Measurements from ENCODE around the gene ZNF19. TPM values are rescaled to one million over a fixed set of nuclear protein-coding genes. Genes with fewer than 3 reads are reported as not detected.

The ZNF19 gene
- total and polyA plus RNA-seq, 2 donors (not counting 1 experiment from before 2014, with no cell fraction given) = 1.8 to 3.3 TPM

GRCh38 chr16:71432906-71433305, 56.2 kb downstream of the ZNF19 start:
- no peaks in the 10 kb centered on the region for H3K9me3 ChIP-seq (ENCODE audit: control insufficient read depth, insufficient read depth, low read depth, low read length)
- no peak overlapping the region for H3K9ac ChIP-seq (ENCODE audit: insufficient read depth, low read length)
- H3K27ac ChIP-seq (ENCODE audit: insufficient read depth, low read length) = no peak overlapping the region
- no peak for TF ChIP-seq EZH2 (IDR thresholded peaks at IDR 0.05; ENCODE audit: low read length, missing control alignments)
- no peak for TF ChIP-seq CTCF (conservative IDR thresholded peaks at IDR 0.05 in 1 of 2, IDR thresholded peaks at IDR 0.05 in 1 of 2; ENCODE audit: low read depth in 1 of 2, low read length in 2 of 2)
- H3K4me1 ChIP-seq (ENCODE audit: control insufficient read depth, extremely low read depth, insufficient read depth, low read length) = no peaks in the 10 kb centered on the region
- no peak overlapping the region for H3K4me3 ChIP-seq (replicated peaks in 1 of 4; ENCODE audit: control extremely low read depth in 1 of 4, insufficient read depth in 1 of 4, low read depth in 3 of 4, low read length in 4 of 4)
- no peaks in the 10 kb centered on the region for H3K79me2 ChIP-seq (ENCODE audit: control insufficient read depth, insufficient read depth, low read length)
- H3K36me3 ChIP-seq (ENCODE audit: control insufficient read depth, insufficient read depth, low read length) = no peaks in the 10 kb centered on the region
- H4K20me1 ChIP-seq (ENCODE audit: control insufficient read depth, extremely low read depth, insufficient read depth, low read length) = no peaks in the 10 kb centered on the region
- DNase-seq (ENCODE audit: low read depth in 2 of 2) = no peak
- no peak overlapping the region for H3K4me2 ChIP-seq (ENCODE audit: extremely low read depth, insufficient read depth, low read length)
- H2AFZ ChIP-seq (ENCODE audit: low read length) = no peak overlapping the region
- no peaks in the 10 kb centered on the region for H3K27me3 ChIP-seq (ENCODE audit: control insufficient read depth, insufficient read depth, low read length)

- no peak for TF ChIP-seq EZH2 (IDR thresholded peaks at IDR 0.05; ENCODE audit: low read length, missing control alignments)
- TF ChIP-seq CTCF (conservative IDR thresholded peaks at IDR 0.05 in 1 of 2, IDR thresholded peaks at IDR 0.05 in 1 of 2; ENCODE audit: low read depth in 1 of 2, low read length in 2 of 2) = no peak
- Histone ChIP-seq H3K27me3 (ENCODE audit: control insufficient read depth, insufficient read depth, low read length) (no peaks in the 10 kb centered on the region), H2AFZ (ENCODE audit: low read length) (no peak overlapping the region), H3K9me3 (ENCODE audit: control insufficient read depth, insufficient read depth, low read depth, low read length) (no peaks in the 10 kb centered on the region), H3K4me1 (ENCODE audit: control insufficient read depth, extremely low read depth, insufficient read depth, low read length) (no peaks in the 10 kb centered on the region), H3K36me3 (ENCODE audit: control insufficient read depth, insufficient read depth, low read length) (no peaks in the 10 kb centered on the region), H3K27ac (ENCODE audit: insufficient read depth, low read length) (no peak overlapping the region), H3K79me2 (ENCODE audit: control insufficient read depth, insufficient read depth, low read length) (no peaks in the 10 kb centered on the region), H4K20me1 (ENCODE audit: control insufficient read depth, extremely low read depth, insufficient read depth, low read length) (no peaks in the 10 kb centered on the region), H3K4me2 (ENCODE audit: extremely low read depth, insufficient read depth, low read length) (no peak overlapping the region), H3K9ac (ENCODE audit: insufficient read depth, low read length) (no peak overlapping the region), H3K4me3 (replicated peaks in 1 of 4; ENCODE audit: control extremely low read depth in 1 of 4, insufficient read depth in 1 of 4, low read depth in 3 of 4, low read length in 4 of 4) (no peak overlapping the region)
- DNase-seq (ENCODE audit: low read depth in 2 of 2) = no peak
Measured at GRCh38 chr16:71431991-71432390, 57.1 kb downstream of the ZNF19 start.

- Histone ChIP-seq H3K27me3 (ENCODE audit: control insufficient read depth, insufficient read depth, low read length) (peaks cover 3% of the 10 kb centered on the region), H3K36me3 (ENCODE audit: control insufficient read depth, insufficient read depth, low read length) (no peaks in the 10 kb centered on the region), H3K9ac (ENCODE audit: insufficient read depth, low read length) (no peak overlapping the region), H3K9me3 (ENCODE audit: control insufficient read depth, insufficient read depth, low read depth, low read length) (no peaks in the 10 kb centered on the region), H3K4me2 (ENCODE audit: extremely low read depth, insufficient read depth, low read length) (no peak overlapping the region), H3K4me1 (ENCODE audit: control insufficient read depth, extremely low read depth, insufficient read depth, low read length) (no peaks in the 10 kb centered on the region), H3K27ac (ENCODE audit: insufficient read depth, low read length) (no peak overlapping the region), H4K20me1 (ENCODE audit: control insufficient read depth, extremely low read depth, insufficient read depth, low read length) (no peaks in the 10 kb centered on the region), H3K4me3 (replicated peaks in 1 of 4; ENCODE audit: control extremely low read depth in 1 of 4, insufficient read depth in 1 of 4, low read depth in 3 of 4, low read length in 4 of 4) (no peak overlapping the region), H2AFZ (ENCODE audit: low read length) (no peak overlapping the region), H3K79me2 (ENCODE audit: control insufficient read depth, insufficient read depth, low read length) (no peaks in the 10 kb centered on the region)
- DNase-seq (ENCODE audit: low read depth in 2 of 2) = no peak
- TF ChIP-seq EZH2 (IDR thresholded peaks at IDR 0.05; ENCODE audit: low read length, missing control alignments) (no peak), CTCF (conservative IDR thresholded peaks at IDR 0.05 in 1 of 2, IDR thresholded peaks at IDR 0.05 in 1 of 2; ENCODE audit: low read depth in 1 of 2, low read length in 2 of 2) (no peak)
Measured at GRCh38 chr16:71431176-71431575, 57.9 kb downstream of the ZNF19 start.
